Right lobe of liver (tissue), 4 donors: ENCODE data around the gene NIPA2.

Experiments
- POLR2A ChIP-seq: fragments of 450-650 bp; IDR thresholded peaks from one replicate; pipeline ENCODE4 v1.6.1; 2017; ENCODE audit warnings: antibody characterized with exemption, mild to moderate bottlenecking
- TF ChIP-seq, protein P1 (sequence below), 4 donors: fragments of 200-600 bp in 3 of 4; fragments of 450-650 bp in 1 of 4; IDR thresholded peaks; one replicate each; pipeline versions ENCODE4 v1.5.1 to v1.8.0; 2016 to 2022; ENCODE audit warnings: antibody characterized with exemption in 4 of 4, mild to moderate bottlenecking in 2 of 4
- donor health status: DM: no; HTN: no; CAD: no.
- donor health status: DM: no; HTN: no; CAD: no.
- donor health status: DM: no; HTN: yes; CAD: no.

DNA sequence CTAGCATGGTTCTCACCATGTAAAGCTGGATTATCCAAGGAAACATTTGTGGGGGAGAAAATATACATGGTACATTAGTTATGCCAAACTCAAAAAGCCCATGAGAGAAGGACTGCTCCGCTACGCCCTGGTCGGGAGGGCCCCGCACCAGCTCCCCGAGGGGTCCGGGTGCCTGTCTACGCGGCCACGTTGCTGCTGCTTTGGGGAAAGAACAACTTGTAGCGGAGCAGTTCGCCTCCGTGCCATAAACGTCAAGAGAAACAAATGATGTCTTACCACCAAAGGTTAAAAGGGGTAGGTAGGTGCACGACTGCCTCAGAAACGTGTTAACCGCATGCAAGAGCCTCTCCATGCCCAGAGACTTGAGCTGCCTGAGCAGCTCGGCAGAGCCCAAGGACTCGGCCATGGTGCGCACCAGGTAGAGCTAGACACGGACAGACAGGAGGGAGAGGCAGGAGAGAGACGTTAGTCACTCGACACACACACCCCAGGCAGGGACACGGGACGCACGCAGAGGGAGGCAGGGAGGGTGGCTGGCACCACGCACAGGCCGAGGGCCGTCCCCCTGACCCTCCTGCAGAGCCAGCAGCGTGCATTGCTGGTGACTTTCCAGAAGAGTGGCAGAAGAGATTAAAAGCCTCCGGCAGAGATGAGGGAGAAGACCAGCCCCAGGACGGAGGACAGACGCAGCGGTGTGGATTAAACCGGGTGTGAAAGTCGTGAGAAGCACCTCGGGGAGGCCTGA, 78.3 kb downstream of the NIPA2 start:
- TF ChIP-seq, protein P1, sequence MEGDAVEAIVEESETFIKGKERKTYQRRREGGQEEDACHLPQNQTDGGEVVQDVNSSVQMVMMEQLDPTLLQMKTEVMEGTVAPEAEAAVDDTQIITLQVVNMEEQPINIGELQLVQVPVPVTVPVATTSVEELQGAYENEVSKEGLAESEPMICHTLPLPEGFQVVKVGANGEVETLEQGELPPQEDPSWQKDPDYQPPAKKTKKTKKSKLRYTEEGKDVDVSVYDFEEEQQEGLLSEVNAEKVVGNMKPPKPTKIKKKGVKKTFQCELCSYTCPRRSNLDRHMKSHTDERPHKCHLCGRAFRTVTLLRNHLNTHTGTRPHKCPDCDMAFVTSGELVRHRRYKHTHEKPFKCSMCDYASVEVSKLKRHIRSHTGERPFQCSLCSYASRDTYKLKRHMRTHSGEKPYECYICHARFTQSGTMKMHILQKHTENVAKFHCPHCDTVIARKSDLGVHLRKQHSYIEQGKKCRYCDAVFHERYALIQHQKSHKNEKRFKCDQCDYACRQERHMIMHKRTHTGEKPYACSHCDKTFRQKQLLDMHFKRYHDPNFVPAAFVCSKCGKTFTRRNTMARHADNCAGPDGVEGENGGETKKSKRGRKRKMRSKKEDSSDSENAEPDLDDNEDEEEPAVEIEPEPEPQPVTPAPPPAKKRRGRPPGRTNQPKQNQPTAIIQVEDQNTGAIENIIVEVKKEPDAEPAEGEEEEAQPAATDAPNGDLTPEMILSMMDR (IDR thresholded peaks at IDR 0.05) = no peak
- no peak for TF ChIP-seq POLR2A
